GM20000 (cell line): ENCODE results near the gene HDAC8.

Experiments used
- DNase-seq: peaks from one replicate; pipeline ENCODE4 v3.0.0; 2012; ENCODE audit warnings: low spot score
- CTCF ChIP-seq: IDR thresholded peaks from 2 replicates; pipeline ENCODE4 v1.5.1; 2012; ENCODE audit warnings: mild to moderate bottlenecking, control low read depth; ENCODE audit errors: extremely low read depth, missing control alignments

The HDAC8 gene

GRCh38 chrX:72372735-72373134, 199.9 kb downstream of the HDAC8 start:
- no peak for DNase-seq
- no peak for TF ChIP-seq CTCF

GRCh38 chrX:72371405-72371804, 201.2 kb downstream of the HDAC8 start:
- no peak for TF ChIP-seq CTCF
- peak; percentile 4 for DNase-seq

- no peak for TF ChIP-seq CTCF
- no peak for DNase-seq
Observed at GRCh38 chrX:72368796-72369195, 203.8 kb downstream of the HDAC8 start.

GRCh38 chrX:72367516-72367915, 205.1 kb downstream of the HDAC8 start:
- no peak for TF ChIP-seq CTCF
- DNase-seq, result no peak

- no peak for TF ChIP-seq CTCF
- no peak for DNase-seq
Observed at GRCh38 chrX:72366701-72367454, 205.8 kb downstream of the HDAC8 start.

- TF ChIP-seq CTCF, result no peak
- no peak for DNase-seq
Observed at GRCh38 chrX:72366178-72366577, 206.5 kb downstream of the HDAC8 start.

GRCh38 chrX:72365126-72365525, 207.5 kb downstream of the HDAC8 start:
- TF ChIP-seq CTCF, result no peak
- DNase-seq, result no peak
